Stimulated activated CD8-positive, alpha-beta memory T cell treated with anti-CD3 and anti-CD28 coated beads, Interleukin-4, amount 100 ng/mL, for 1 hour (primary cell): ENCODE results near the gene ANO10.

Experiments
- DNase-seq, 2 donors: peaks; one replicate each; pipeline ENCODE4 v3.0.0-alpha.2; 2020; ENCODE audit warnings: low read depth in 2 of 2, low spot score in 1 of 2

The ANO10 gene

GRCh38 chr3:43323541-43323940, 298.3 kb downstream of the ANO10 start:
- DNase-seq: no peak

- no peak for DNase-seq
Observed at GRCh38 chr3:43320288-43320687, 301.5 kb downstream of the ANO10 start.

- no peak for DNase-seq
Observed at GRCh38 chr3:43319794-43320193, 302.0 kb downstream of the ANO10 start.

- DNase-seq: no peak
Observed at GRCh38 chr3:43319376-43319775, 302.4 kb downstream of the ANO10 start.

- no peak for DNase-seq
Observed at GRCh38 chr3:43317461-43318316, 304.1 kb downstream of the ANO10 start.

GRCh38 chr3:43316783-43317460, 304.9 kb downstream of the ANO10 start:
- no peak for DNase-seq
